Endothelial cell of umbilical vein (primary cell): ENCODE measurements around the gene CEP85. TPM values are rescaled to one million over a fixed set of nuclear protein-coding genes. Genes with fewer than 3 reads are reported as not detected.

Experiments used
- BruUV-seq: library from RNA; stranded (reverse); fragments of 400-500 nt; replicated peaks from 2 replicates; lab custom pipeline; 2021; lab: Mats Ljungman, UMichigan
- CTCF ChIA-PET: fragments of 300-600, 350-600 bp; sonication (Branson Sonifier 250); formaldehyde crosslinking; loops from one replicate; lab custom pipeline; 2021; ENCODE audit warnings: antibody characterized with exemption, inconsistent platforms; lab: Charles Lee
- POLR2A ChIA-PET: fragments of 300-600, 350-600 bp; sonication (Branson Sonifier 250); formaldehyde crosslinking; loops from one replicate; lab custom pipeline; 2021; ENCODE audit warnings: antibody characterized with exemption, inconsistent platforms; lab: Charles Lee
- DNase-seq: peaks from one replicate; pipeline ENCODE4 v3.0.0-alpha.2; 2011; ENCODE audit warnings: low read depth, low spot score
- FAIRE-seq: peaks from 2 replicates; lab custom pipeline; 2011; peaks lifted over from hg19 to GRCh38; lab: Jason Lieb, UNC
- H2AFZ ChIP-seq: 2 replicates; pipeline ENCODE4 v1.6.0; 2012; ENCODE audit warnings: low read depth, low read length, control low read depth, inconsistent platforms
- H3K27ac ChIP-seq: 2 replicates; pipeline ENCODE4 v1.5.1; 2011; ENCODE audit warnings: low read depth, mild to moderate bottlenecking, control low read depth, low read length, moderate library complexity; ENCODE audit not compliant: insufficient read depth
- H3K27me3 ChIP-seq, 2 experiments: 2 replicates each; pipeline versions ENCODE4 v1.6.0 to v1.6.1; 2011; ENCODE audit warnings: low read length in 2 of 2, mixed read lengths in 1 of 2; ENCODE audit not compliant: control insufficient read depth in 2 of 2, insufficient read depth in 2 of 2
- H3K36me3 ChIP-seq, 2 experiments: 2 replicates in 1 of 2; 3 replicates in 1 of 2; pipeline ENCODE4 v1.5.1; 2011; ENCODE audit warnings: low read length in 2 of 2, mild to moderate bottlenecking in 1 of 2, moderate library complexity in 1 of 2; ENCODE audit not compliant: control insufficient read depth in 2 of 2, insufficient read depth in 2 of 2; ENCODE audit errors: extremely low read depth in 1 of 2
- H3K4me1 ChIP-seq: 3 replicates; pipeline ENCODE4 v1.5.1; 2011; ENCODE audit warnings: mild to moderate bottlenecking, low read length; ENCODE audit not compliant: control insufficient read depth, insufficient read depth; ENCODE audit errors: extremely low read depth
- H3K4me2 ChIP-seq: 2 replicates; pipeline ENCODE4 v1.6.1; 2011; ENCODE audit warnings: low read length, control low read depth, mixed read lengths; ENCODE audit not compliant: insufficient read depth
- H3K4me3 ChIP-seq, 3 experiments: fragments of 200-600 bp in 1 of 3; sonication (generic), shearing (Covaris generic) in 1 of 3; replicated peaks in 1 of 3; 2 replicates each; pipeline ENCODE4 v1.5.1; 2011 to 2016; ENCODE audit warnings: control low read depth in 3 of 3, low read length in 3 of 3, mild to moderate bottlenecking in 2 of 3, inconsistent platforms in 1 of 3, low read depth in 1 of 3, moderate library complexity in 1 of 3; ENCODE audit not compliant: insufficient read depth in 1 of 3
- H3K79me2 ChIP-seq: 2 replicates; pipeline ENCODE4 v1.6.0; 2012; ENCODE audit warnings: low read length, inconsistent platforms; ENCODE audit not compliant: control insufficient read depth, insufficient read depth
- H3K9ac ChIP-seq: replicated peaks from 2 replicates; pipeline ENCODE3; 2011; ENCODE audit warnings: low read length, control low read depth; ENCODE audit not compliant: insufficient read depth; ENCODE audit errors: extremely low read depth
- H3K9me1 ChIP-seq: replicated peaks from 3 replicates; pipeline ENCODE4 v1.6.0; 2011; ENCODE audit warnings: mild to moderate bottlenecking, low read length; ENCODE audit not compliant: control insufficient read depth, insufficient read depth; ENCODE audit errors: extremely low read depth
- H3K9me3 ChIP-seq: replicated peaks from 2 replicates; pipeline ENCODE4 v1.5.1; 2012; ENCODE audit warnings: low read length, inconsistent platforms; ENCODE audit not compliant: control insufficient read depth, insufficient read depth
- H4K20me1 ChIP-seq: replicated peaks from 2 replicates; pipeline ENCODE3; 2011; ENCODE audit warnings: mild to moderate bottlenecking, low read length; ENCODE audit not compliant: control insufficient read depth, insufficient read depth; ENCODE audit errors: extremely low read depth
- EZH2 ChIP-seq: IDR thresholded peaks from 2 replicates; pipeline ENCODE4 v1.6.1; 2012; ENCODE audit warnings: borderline replicate concordance, low read depth, mild to moderate bottlenecking, moderate library complexity, low read length, inconsistent platforms; ENCODE audit not compliant: severe bottlenecking
- FOS ChIP-seq: IDR thresholded peaks from 2 replicates; pipeline ENCODE4 v1.6.1; 2011; ENCODE audit warnings: mild to moderate bottlenecking, low read length, moderate library complexity, borderline replicate concordance; ENCODE audit not compliant: insufficient read depth
- GATA2 ChIP-seq: IDR thresholded peaks from 2 replicates; pipeline ENCODE4 v1.7.0; 2011; ENCODE audit warnings: low read depth, mild to moderate bottlenecking, moderate library complexity, mixed read lengths, low read length; ENCODE audit not compliant: insufficient read length, insufficient read depth
- JUN ChIP-seq: IDR thresholded peaks from 2 replicates; pipeline ENCODE4 v1.6.1; 2011; ENCODE audit warnings: borderline replicate concordance, low read depth; ENCODE audit not compliant: insufficient read length, insufficient read depth
- MYC ChIP-seq: IDR thresholded peaks from one replicate; pipeline ENCODE4 v1.6.1; 2011; ENCODE audit warnings: mild to moderate bottlenecking, low read depth, low read length
- POLR2A ChIP-seq: IDR thresholded peaks from 2 replicates; pipeline ENCODE4 v1.6.1; 2012; ENCODE audit warnings: low read depth, mild to moderate bottlenecking, control low read depth, low read length
- POLR2AphosphoS5 ChIP-seq: IDR thresholded peaks from 2 replicates; pipeline ENCODE4 v1.6.1; 2012; ENCODE audit warnings: low read depth, mild to moderate bottlenecking, control low read depth, low read length, moderate library complexity; ENCODE audit not compliant: insufficient read depth
- dilution Hi-C: fragments of 300-500 bp; cut with MboI; formaldehyde crosslinking; loops from one replicate; pipeline ENCODE4 v1.15.0; 2019; ENCODE audit warnings: low sequenced_read_pairs; ENCODE audit not compliant: extremely low pct_ligation_motif_present
- intact Hi-C: fragments of 100-400 bp; cut with micrococcal nuclease; formaldehyde crosslinking; loops from one replicate; pipeline ENCODE4 v1.10.0; 2022
- polyA plus RNA-seq, 4 experiments: library from polyadenylated mRNA; depleted of rRNA in 3 of 4; stranded (reverse) in 3 of 4; unstranded in 1 of 4; fragments of >200 nt; gene quantifications; 2 replicates each; pipeline versions ENCODE4 v1.2.1 to v1.2.3, GENCODE V29; 2011 to 2012; ENCODE audit warnings: missing spikeins in 1 of 4
- total RNA-seq: library from RNA; stranded (reverse); gene quantifications from 2 replicates; pipeline ENCODE4 v1.2.3, GENCODE V29; 2021
- TF ChIP-seq, protein P1 (sequence below), 2 donors: IDR thresholded peaks; 1 replicate in 1 of 2; 2 replicates in 1 of 2; pipeline ENCODE4 v1.5.1; 2011; ENCODE audit warnings: low read length in 2 of 2, mild to moderate bottlenecking in 2 of 2, moderate library complexity in 2 of 2, control low read depth in 1 of 2, inconsistent platforms in 1 of 2, low read depth in 1 of 2; ENCODE audit not compliant: insufficient read depth in 1 of 2; ENCODE audit errors: extremely low read depth in 1 of 2
- TF ChIP-seq, protein P2 (sequence below): IDR thresholded peaks from 2 replicates; pipeline ENCODE4 v1.6.1; 2011; ENCODE audit not compliant: insufficient read depth, insufficient read length

The CEP85 gene
- total and polyA plus RNA-seq, 2 donors (not counting 3 experiments of a cell fraction or from before 2014, with no cell fraction given): 15.2 to 17.8 TPM

DNA sequence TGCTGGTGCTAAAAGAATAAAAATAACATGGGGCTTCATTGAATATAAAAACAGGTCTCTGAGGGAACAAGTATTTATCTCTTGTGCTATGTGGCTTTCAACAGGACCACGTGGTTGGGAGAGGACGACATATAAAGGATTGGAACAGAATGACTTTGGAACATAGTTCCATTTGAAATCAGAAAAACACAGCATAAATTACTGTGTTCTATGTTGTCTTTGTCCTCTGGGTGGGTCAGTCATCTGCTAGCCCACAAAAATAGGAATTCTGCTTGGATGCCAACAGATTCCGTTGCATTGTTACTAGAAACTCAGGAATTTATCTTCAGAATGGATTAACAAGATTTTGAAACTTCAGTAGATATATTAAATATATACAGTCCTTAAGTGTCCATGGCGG is 5.9 kb downstream of the CEP85 start:
- CTCF ChIA-PET: no interaction called here
- TF ChIP-seq EZH2 (no peak), FOS (no peak), JUN (no peak), POLR2A (no peak), MYC (no peak), GATA2 (no peak), POLR2AphosphoS5 (no peak)
- TF ChIP-seq, protein P1, sequence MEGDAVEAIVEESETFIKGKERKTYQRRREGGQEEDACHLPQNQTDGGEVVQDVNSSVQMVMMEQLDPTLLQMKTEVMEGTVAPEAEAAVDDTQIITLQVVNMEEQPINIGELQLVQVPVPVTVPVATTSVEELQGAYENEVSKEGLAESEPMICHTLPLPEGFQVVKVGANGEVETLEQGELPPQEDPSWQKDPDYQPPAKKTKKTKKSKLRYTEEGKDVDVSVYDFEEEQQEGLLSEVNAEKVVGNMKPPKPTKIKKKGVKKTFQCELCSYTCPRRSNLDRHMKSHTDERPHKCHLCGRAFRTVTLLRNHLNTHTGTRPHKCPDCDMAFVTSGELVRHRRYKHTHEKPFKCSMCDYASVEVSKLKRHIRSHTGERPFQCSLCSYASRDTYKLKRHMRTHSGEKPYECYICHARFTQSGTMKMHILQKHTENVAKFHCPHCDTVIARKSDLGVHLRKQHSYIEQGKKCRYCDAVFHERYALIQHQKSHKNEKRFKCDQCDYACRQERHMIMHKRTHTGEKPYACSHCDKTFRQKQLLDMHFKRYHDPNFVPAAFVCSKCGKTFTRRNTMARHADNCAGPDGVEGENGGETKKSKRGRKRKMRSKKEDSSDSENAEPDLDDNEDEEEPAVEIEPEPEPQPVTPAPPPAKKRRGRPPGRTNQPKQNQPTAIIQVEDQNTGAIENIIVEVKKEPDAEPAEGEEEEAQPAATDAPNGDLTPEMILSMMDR (IDR thresholded peaks at IDR 0.05; ENCODE audit: extremely low read depth in 1 of 2, insufficient read depth in 1 of 2, low read depth in 1 of 2, low read length in 2 of 2): no peak
- TF ChIP-seq, protein P2, sequence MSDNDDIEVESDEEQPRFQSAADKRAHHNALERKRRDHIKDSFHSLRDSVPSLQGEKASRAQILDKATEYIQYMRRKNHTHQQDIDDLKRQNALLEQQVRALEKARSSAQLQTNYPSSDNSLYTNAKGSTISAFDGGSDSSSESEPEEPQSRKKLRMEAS: no peak
- Histone ChIP-seq H3K27me3 (no peaks in the 10 kb centered on the region), H3K36me3 (peaks cover 0 to 6% of the 10 kb centered on the region in 2 experiments), H3K9me1 (no peaks in the 10 kb centered on the region), H3K4me3 (no peak overlapping the region), H3K9me3 (no peaks in the 10 kb centered on the region), H3K9ac (no peak overlapping the region), H4K20me1 (no peaks in the 10 kb centered on the region), H2AFZ (no peak overlapping the region), H3K79me2 (peaks cover 57% of the 10 kb centered on the region), H3K27ac (no peak overlapping the region), H3K4me1 (peaks cover 6% of the 10 kb centered on the region), H3K4me2 (no peak overlapping the region)
- FAIRE-seq: no peak
- DNase-seq: no peak
- POLR2A ChIA-PET: no interaction called here
- BruUV-seq: no TSS peak
- intact Hi-C loops (no loop called here), dilution Hi-C loops (no loop called here)
